DND-41 (cell line): ENCODE data around the gene CCR4.
"Not testable (repeated sequence)": the region's sequence is repeated elsewhere in the genome, so short reads cannot be mapped to it uniquely, and the experiment has no call there.

Source experiments
- ATAC-seq: fragments of 200-7000 bp; cut with Tn5 transposase; 3 replicates; pipeline ENCODE4 v1.9.1; 2021; ENCODE audit warnings: low read depth; ENCODE audit not compliant: insufficient read depth
- DNase-seq: peaks from one replicate; pipeline ENCODE4 v3.0.0-alpha.2; 2020
- H2AFZ ChIP-seq: 2 replicates; pipeline ENCODE4 v1.6.0; 2012; ENCODE audit warnings: low read depth, low read length
- H3K27ac ChIP-seq: 2 replicates; pipeline ENCODE4 v1.5.1; 2012; ENCODE audit warnings: low read length, inconsistent platforms
- H3K27me3 ChIP-seq: fragments of 200-600 bp; sonication (generic); 2 replicates; pipeline ENCODE4 v1.6.0; 2012; ENCODE audit warnings: low read length, mild to moderate bottlenecking, inconsistent platforms; ENCODE audit not compliant: insufficient read depth, poor library complexity
- H3K36me3 ChIP-seq: 2 replicates; pipeline ENCODE4 v1.5.1; 2012; ENCODE audit warnings: low read length, inconsistent platforms; ENCODE audit not compliant: insufficient read depth
- H3K4me1 ChIP-seq: 2 replicates; pipeline ENCODE4 v1.5.1; 2012; ENCODE audit warnings: mild to moderate bottlenecking, low read length; ENCODE audit not compliant: insufficient read depth
- H3K4me2 ChIP-seq: 2 replicates; pipeline ENCODE4 v1.6.0; 2012; ENCODE audit warnings: mild to moderate bottlenecking, moderate library complexity, low read length, inconsistent platforms; ENCODE audit not compliant: insufficient read depth
- H3K4me3 ChIP-seq, 2 experiments: fragments of 200-600 bp in 1 of 2; shearing (Covaris generic) in 1 of 2; 2 replicates each; pipeline ENCODE4 v1.5.1; 2012 to 2016; ENCODE audit warnings: inconsistent platforms in 2 of 2, low read length in 2 of 2, mild to moderate bottlenecking in 2 of 2, low read depth in 1 of 2, moderate library complexity in 1 of 2
- H3K79me2 ChIP-seq: 2 replicates; pipeline ENCODE4 v1.6.0; 2012; ENCODE audit warnings: low read length, inconsistent platforms; ENCODE audit not compliant: insufficient read depth
- H3K9ac ChIP-seq: 2 replicates; pipeline ENCODE4 v1.6.0; 2012; ENCODE audit warnings: low read depth, mild to moderate bottlenecking, inconsistent platforms, low read length, moderate library complexity
- H3K9me3 ChIP-seq: 2 replicates; pipeline ENCODE4 v1.5.1; 2012; ENCODE audit warnings: low read length, moderate library complexity, mild to moderate bottlenecking, inconsistent platforms; ENCODE audit not compliant: insufficient read depth, severe bottlenecking
- H4K20me1 ChIP-seq: 2 replicates; pipeline ENCODE4 v1.6.0; 2012; ENCODE audit warnings: low read length; ENCODE audit not compliant: insufficient read depth
- EZH2 ChIP-seq: IDR thresholded peaks from 3 replicates; pipeline ENCODE4 v1.6.1; 2012; ENCODE audit warnings: borderline replicate concordance, low read depth, mild to moderate bottlenecking, moderate library complexity, low read length, inconsistent platforms; ENCODE audit not compliant: severe bottlenecking
- TF ChIP-seq, protein P1 (sequence below): IDR thresholded peaks from 2 replicates; pipeline ENCODE4 v1.5.1; 2012; ENCODE audit warnings: borderline replicate concordance, low read length, moderate library complexity, mild to moderate bottlenecking; ENCODE audit not compliant: poor library complexity, severe bottlenecking; ENCODE audit errors: extremely low read depth

Gene CCR4

DNA sequence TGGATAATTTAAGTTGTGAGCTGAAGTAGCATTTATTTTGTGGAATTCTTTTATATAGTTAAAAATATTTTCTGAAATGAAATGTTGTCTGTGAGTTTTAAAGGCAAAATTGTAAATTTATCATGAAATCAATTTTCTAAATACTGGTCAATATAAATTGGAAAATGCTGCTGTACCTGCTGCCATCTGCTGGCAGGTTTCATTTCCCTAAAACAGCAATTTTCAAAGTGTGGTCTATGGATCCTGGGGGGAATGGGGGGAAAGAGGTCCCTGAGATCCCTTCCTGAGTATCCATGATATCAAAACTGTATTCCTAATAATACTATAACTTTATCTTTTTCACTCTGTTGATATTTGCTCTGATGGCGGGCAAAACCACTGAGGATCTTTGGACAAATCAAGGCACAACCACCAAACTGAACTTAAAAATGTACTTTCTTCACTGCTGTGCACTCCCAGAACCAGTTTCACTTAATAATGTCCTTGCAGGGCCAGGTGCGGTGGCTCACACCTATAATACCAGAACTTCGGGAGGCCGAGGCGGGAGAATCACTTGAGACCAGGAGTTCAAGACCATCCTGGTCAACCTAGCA, 17.2 kb upstream of the CCR4 start:
- Histone ChIP-seq H3K27ac (no peak overlapping the region), H3K27me3 (no peaks in the 10 kb centered on the region), H3K4me1 (no peaks in the 10 kb centered on the region), H4K20me1 (no peaks in the 10 kb centered on the region), H3K9ac (no peak overlapping the region), H3K79me2 (no peaks in the 10 kb centered on the region), H3K36me3 (no peaks in the 10 kb centered on the region), H3K4me2 (no peak overlapping the region), H3K4me3 (no peak overlapping the region), H3K9me3 (no peaks in the 10 kb centered on the region), H2AFZ (no peak overlapping the region)
- TF ChIP-seq, protein P1, sequence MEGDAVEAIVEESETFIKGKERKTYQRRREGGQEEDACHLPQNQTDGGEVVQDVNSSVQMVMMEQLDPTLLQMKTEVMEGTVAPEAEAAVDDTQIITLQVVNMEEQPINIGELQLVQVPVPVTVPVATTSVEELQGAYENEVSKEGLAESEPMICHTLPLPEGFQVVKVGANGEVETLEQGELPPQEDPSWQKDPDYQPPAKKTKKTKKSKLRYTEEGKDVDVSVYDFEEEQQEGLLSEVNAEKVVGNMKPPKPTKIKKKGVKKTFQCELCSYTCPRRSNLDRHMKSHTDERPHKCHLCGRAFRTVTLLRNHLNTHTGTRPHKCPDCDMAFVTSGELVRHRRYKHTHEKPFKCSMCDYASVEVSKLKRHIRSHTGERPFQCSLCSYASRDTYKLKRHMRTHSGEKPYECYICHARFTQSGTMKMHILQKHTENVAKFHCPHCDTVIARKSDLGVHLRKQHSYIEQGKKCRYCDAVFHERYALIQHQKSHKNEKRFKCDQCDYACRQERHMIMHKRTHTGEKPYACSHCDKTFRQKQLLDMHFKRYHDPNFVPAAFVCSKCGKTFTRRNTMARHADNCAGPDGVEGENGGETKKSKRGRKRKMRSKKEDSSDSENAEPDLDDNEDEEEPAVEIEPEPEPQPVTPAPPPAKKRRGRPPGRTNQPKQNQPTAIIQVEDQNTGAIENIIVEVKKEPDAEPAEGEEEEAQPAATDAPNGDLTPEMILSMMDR: peak; percentile 80
- TF ChIP-seq EZH2: no peak
- DNase-seq: peak; percentile 33
- 0 out of 3 replicates have a peak, but pooled peaks have one; percentile 44 for ATAC-seq

DNA sequence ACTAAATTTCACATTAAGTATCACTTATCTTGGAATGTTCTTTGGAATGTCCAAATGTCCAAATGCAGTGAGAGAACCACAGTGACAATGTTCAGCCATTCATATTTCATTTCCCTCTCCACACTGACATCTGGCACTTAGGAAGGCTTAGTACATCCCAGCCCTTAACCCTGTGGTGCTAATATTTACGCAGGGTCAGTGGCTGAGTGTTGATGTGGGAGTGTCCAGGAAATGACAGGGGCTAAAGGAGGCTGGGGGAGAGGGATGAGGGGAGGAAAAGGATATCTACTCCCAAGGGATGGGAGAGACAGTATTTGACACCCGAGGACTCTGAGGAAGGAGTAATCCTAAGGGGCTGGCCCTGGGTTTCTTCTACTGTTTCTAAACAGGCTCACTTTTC, 14.1 kb upstream of the CCR4 start:
- no peaks in the 10 kb centered on the region for H3K36me3 ChIP-seq
- DNase-seq (no peak), ATAC-seq (no peak)
- H3K27ac ChIP-seq: no peak overlapping the region
- H3K79me2 ChIP-seq: no peaks in the 10 kb centered on the region
- no peaks in the 10 kb centered on the region for H3K9me3 ChIP-seq
- H3K4me3 ChIP-seq: no peak overlapping the region
- no peak overlapping the region for H2AFZ ChIP-seq
- no peaks in the 10 kb centered on the region for H4K20me1 ChIP-seq
- TF ChIP-seq, protein P1: no peak
- TF ChIP-seq EZH2: no peak
- no peak overlapping the region for H3K4me2 ChIP-seq
- H3K9ac ChIP-seq: no peak overlapping the region
- H3K4me1 ChIP-seq: no peaks in the 10 kb centered on the region
- no peaks in the 10 kb centered on the region for H3K27me3 ChIP-seq

DNA sequence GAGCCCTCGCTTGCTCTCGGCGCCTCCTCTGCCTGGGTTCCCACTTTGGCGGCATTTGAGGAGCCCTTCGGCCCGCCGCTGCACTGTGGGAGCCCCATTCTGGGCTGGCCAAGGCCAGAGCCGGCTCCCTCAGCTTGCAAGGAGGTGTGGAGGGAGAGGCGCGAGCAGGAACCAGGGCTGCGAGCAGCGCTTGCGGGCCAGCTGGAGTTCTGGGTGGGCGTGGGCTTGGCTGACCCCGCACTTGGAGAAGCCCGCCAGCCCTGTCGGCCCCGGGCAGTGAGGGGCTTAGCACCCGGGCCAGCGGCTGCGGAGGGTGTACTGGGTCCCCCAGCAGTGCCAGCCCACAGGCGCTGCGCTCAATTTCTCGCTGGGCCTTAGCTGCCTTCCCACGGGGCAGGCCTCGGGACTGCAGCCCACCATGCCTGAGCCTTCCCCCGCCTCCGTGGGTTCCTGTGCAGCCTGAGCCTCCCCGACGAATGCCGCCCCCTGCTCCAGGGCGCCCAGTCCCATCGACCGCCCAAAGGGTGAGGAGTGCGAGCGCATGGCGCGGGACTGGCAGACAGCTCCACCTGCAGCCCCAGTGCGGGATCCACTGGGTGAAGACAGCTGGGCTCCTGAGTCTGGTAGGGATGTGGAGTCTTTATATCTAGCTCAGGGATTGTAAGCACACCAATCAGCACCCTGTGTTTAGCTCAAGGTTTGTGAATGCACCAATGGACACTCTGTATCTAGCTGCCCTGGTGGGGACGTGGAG, 11.7 kb upstream of the CCR4 start:
- not testable (repeated sequence) for H3K4me1 ChIP-seq, ATAC-seq, H3K27ac ChIP-seq, H4K20me1 ChIP-seq, H3K36me3 ChIP-seq, H3K9me3 ChIP-seq, DNase-seq, H3K4me2 ChIP-seq, H3K27me3 ChIP-seq, H3K9ac ChIP-seq, H3K79me2 ChIP-seq, H3K4me3 ChIP-seq, H2AFZ ChIP-seq

DNA sequence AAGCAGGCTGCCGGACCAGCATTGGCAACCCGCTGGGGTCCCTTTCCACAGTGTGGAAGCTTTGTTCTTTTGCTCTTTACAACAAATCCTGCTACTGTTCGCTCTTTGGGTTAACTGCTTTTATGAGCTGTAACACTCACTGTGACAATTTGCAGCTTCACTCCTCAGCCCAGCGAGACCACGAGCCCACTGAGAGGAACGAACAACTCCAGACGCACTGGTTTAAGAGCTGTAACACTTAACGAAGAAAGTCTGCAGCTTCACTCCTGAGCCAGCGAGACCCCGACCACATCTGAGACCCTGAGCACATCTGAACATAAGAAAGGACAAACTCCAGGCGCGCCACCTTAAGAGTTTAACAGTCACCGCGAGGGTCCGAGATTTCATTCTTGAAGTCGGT, 10.7 kb upstream of the CCR4 start:
- DNase-seq: no peak
- TF ChIP-seq, protein P1: no peak
- TF ChIP-seq EZH2: no peak
- Histone ChIP-seq H3K36me3 (no peaks in the 10 kb centered on the region), H3K9me3 (no peaks in the 10 kb centered on the region), H3K9ac (no peak overlapping the region), H3K27me3 (no peaks in the 10 kb centered on the region), H3K4me3 (no peak overlapping the region), H3K4me2 (no peak overlapping the region), H2AFZ (no peak overlapping the region), H4K20me1 (no peaks in the 10 kb centered on the region), H3K4me1 (no peaks in the 10 kb centered on the region), H3K27ac (no peak overlapping the region), H3K79me2 (no peaks in the 10 kb centered on the region)
- ATAC-seq: no peak
